Pancreas (tissue), 10 donors: ENCODE measurements around the gene ARL6IP4. TPM values are rescaled to one million over a fixed set of nuclear protein-coding genes. Genes with fewer than 3 reads are reported as not detected.
A peak's percentile ranks its signal among the peaks of the same experiment; 100 is the strongest.
"Not testable (repeated sequence)": the region's sequence is repeated elsewhere in the genome, so short reads cannot be mapped to it uniquely, and the experiment has no call there.

Source experiments
- ATAC-seq, 4 donors: fragments of 200-7000 bp; cut with Tn5 transposase; one replicate each; pipeline versions ENCODE4 v1.8.0 to v1.9.1; 2020; ENCODE audit warnings: mild to moderate bottlenecking in 4 of 4, moderate library complexity in 4 of 4
- DNase-seq, 6 donors: peaks; one replicate each; pipeline ENCODE4 v3.0.0-alpha.2; 2020
- FAIRE-seq: peaks from 2 replicates; lab custom pipeline; 2012; peaks lifted over from hg19 to GRCh38; lab: Jason Lieb, UNC
- H3K27ac ChIP-seq, 4 donors: fragments of 200-600 bp; sonication (generic); 1 replicate in 3 of 4; 2 replicates in 1 of 4; pipeline versions ENCODE4 v1.5.0 to v1.8.0; 2020
- H3K27me3 ChIP-seq, 4 donors: fragments of 200-600 bp; one replicate each; pipeline ENCODE4 v1.8.0; 2021
- H3K36me3 ChIP-seq, 3 donors: fragments of 200-600 bp; sonication (generic) in 1 of 3; one replicate each; pipeline versions ENCODE4 v1.5.0 to v1.8.0; 2020 to 2021
- H3K4me1 ChIP-seq, 3 donors: fragments of 200-600 bp; one replicate each; pipeline ENCODE4 v1.8.0; 2021
- H3K4me3 ChIP-seq, 4 donors: fragments of 200-600 bp; sonication (generic) in 2 of 4; one replicate each; pipeline versions ENCODE4 v1.5.0 to v1.8.0; 2020 to 2021
- H3K9me3 ChIP-seq, 4 donors: fragments of 200-600 bp; one replicate each; pipeline ENCODE4 v1.8.0; 2021
- CTCF ChIP-seq, 4 donors: fragments of 200-600 bp; sonication (generic) in 3 of 4; IDR thresholded peaks; one replicate each; pipeline versions ENCODE4 v1.5.0 to v1.8.0; 2021; ENCODE audit warnings: antibody characterized with exemption in 4 of 4
- WGBS, 2 donors: extraction: QIAGEN DNeasy Blood & Tissue Kit; methylation state at CpG; one replicate each; pipeline ENCODE4 v1.1.7; 2013; 5-methylcytosine and 5-hydroxymethylcytosine counted together
- intact Hi-C, 3 donors: fragments of 100-400 bp; cut with DNase I; formaldehyde crosslinking; loops; one replicate each; pipeline versions ENCODE4 v1.11.1 to v1.14.2; 2022
- polyA plus RNA-seq, 2 donors: library from polyadenylated mRNA; stranded (reverse); fragments of 200-250 nt; gene quantifications; one replicate each; pipeline ENCODE4 v1.2.3, GENCODE V29; 2013
- total RNA-seq, 6 donors: library from RNA; stranded (reverse); fragmentation: NEBNext Ultra II Directional in 4 of 6; extraction: Animal tissue kit (Norgen Biotek cat#: 25700) in 4 of 6; gene quantifications; one replicate each; pipeline versions ENCODE4 v1.2.1 to v1.2.4, GENCODE V29; 2021 to 2023
- donor health status: healthy with polysubstance abuse.
- donor health status: DM: no; HTN: no; CAD: no; lungs with moderate emphysema.
- donor health status: DM: no; HTN: no; CAD: no.
- donor health status: control.
- donor health status: control.
- donor health status: Bipolar disorder and iron deficiency.
- donor health status: DM: yes; HTN: yes; CAD: no.
- donor health status: DM: no; HTN: no; CAD: no.
- donor health status: DM: no; HTN: no; CAD: no.
- donor health status: DM: yes; HTN: yes; CAD: no.

The ARL6IP4 gene
- total and polyA plus RNA-seq, 8 donors = 85.3 to 296 (median 107) TPM

DNA sequence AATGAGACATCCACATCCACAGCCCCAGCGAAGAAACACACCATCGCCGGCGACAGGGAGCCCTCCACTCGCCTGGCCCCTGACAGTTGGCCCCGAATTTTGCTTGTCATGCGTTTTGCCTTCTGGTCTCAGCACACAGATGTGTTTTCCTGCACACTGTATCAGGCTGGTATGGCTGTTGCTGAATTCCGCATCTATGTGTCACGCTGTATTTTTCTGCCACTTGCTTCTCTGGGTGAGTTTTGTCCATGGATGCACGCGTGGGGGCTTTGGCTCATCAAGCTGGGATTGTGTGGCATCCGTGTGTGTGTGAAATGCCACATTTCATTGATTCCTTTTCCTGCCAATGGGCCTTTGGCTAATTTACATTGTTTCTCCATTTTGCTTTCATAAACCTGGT, 26.5 kb downstream of the ARL6IP4 start:
- Histone ChIP-seq H3K9me3 (no peaks in the 10 kb centered on the region), H3K4me1 (no peaks in the 10 kb centered on the region), H3K4me3 (no peak overlapping the region), H3K27ac (no peak overlapping the region), H3K36me3 (peaks cover 0 to 7% (median 4%) of the 10 kb centered on the region in 3 donors), H3K27me3 (no peaks in the 10 kb centered on the region)
- DNase-seq (no peak), FAIRE-seq (no peak), ATAC-seq (no peak)
- WGBS, 2 donors = 82 to 85% methylated on average over 12 of the region's 12 CpGs
- intact Hi-C loops = no loop called here
- no peak for TF ChIP-seq CTCF (IDR thresholded peaks at IDR 0.05)

- Histone ChIP-seq H3K4me1 (no peaks in the 10 kb centered on the region), H3K9me3 (no peaks in the 10 kb centered on the region), H3K27ac (no peak overlapping the region), H3K27me3 (no peaks in the 10 kb centered on the region), H3K4me3 (no peak overlapping the region), H3K36me3 (peaks cover 0 to 4% (median 0%) of the 10 kb centered on the region in 3 donors)
- WGBS, 2 donors = 81 to 85% methylated on average over 1 of the region's 1 CpG
- DNase-seq (no peak), FAIRE-seq (no peak), ATAC-seq (no peak)
- TF ChIP-seq CTCF (IDR thresholded peaks at IDR 0.05) = no peak
- intact Hi-C loops = no loop called here
Measured at GRCh38 chr12:123010110-123010509, 29.6 kb downstream of the ARL6IP4 start.

- intact Hi-C loops = no loop called here
- ATAC-seq (no peak), FAIRE-seq (no peak), DNase-seq (no peak)
- Histone ChIP-seq H3K27ac (no peak overlapping the region), H3K4me3 (no peak overlapping the region), H3K9me3 (no peaks in the 10 kb centered on the region), H3K36me3 (peaks cover 0 to 4% (median 0%) of the 10 kb centered on the region in 3 donors), H3K27me3 (no peaks in the 10 kb centered on the region), H3K4me1 (no peaks in the 10 kb centered on the region)
- 93 to 95% methylated on average over 4 of the region's 4 CpGs for WGBS, 2 donors
- TF ChIP-seq CTCF (IDR thresholded peaks at IDR 0.05) = no peak
Measured at GRCh38 chr12:123010681-123011080, 30.2 kb downstream of the ARL6IP4 start.

DNA sequence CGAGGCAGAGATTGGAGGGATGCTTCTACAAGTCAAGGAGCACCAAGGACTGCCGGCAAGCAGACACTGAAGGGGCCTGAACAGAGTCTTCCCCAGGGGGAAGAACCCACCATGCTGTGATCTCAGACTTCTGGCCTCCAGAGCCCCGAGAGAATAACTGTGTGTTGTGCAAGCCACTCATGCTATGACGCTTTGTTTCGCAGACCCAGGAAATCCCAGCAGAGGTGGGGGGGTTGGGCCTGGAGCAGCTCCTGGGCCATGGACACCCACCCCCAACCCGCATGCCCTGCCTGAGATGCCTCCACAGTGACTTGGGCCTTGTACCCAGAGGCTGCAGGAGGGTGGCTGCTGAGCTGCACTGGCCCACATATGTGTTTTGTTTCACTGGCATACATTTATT, 31.2 kb downstream of the ARL6IP4 start:
- Histone ChIP-seq H3K9me3 (no peaks in the 10 kb centered on the region), H3K4me3 (no peak overlapping the region), H3K27ac (no peak overlapping the region), H3K36me3 (peaks cover 0 to 4% (median 0%) of the 10 kb centered on the region in 3 donors), H3K27me3 (no peaks in the 10 kb centered on the region), H3K4me1 (no peaks in the 10 kb centered on the region)
- 83 to 89% methylated on average over 6 of the region's 6 CpGs for WGBS, 2 donors
- ATAC-seq (no peak), FAIRE-seq (no peak), DNase-seq (peak in 1 of 6 donors; percentile 23)
- no peak for TF ChIP-seq CTCF (IDR thresholded peaks at IDR 0.05)
- intact Hi-C loops = no loop called here

- ATAC-seq = no peak
- no peak for FAIRE-seq
Measured at GRCh38 chr12:123013185-123014095, 33.0 kb downstream of the ARL6IP4 start.

GRCh38 chr12:123014473-123014872, 34.0 kb downstream of the ARL6IP4 start:
- H3K4me3 ChIP-seq, H3K27me3 ChIP-seq, intact Hi-C loops, DNase-seq, FAIRE-seq, ATAC-seq, H3K27ac ChIP-seq, H3K36me3 ChIP-seq, H3K4me1 ChIP-seq, H3K9me3 ChIP-seq: not testable (repeated sequence)
- WGBS, 2 donors = 95 to 98% methylated on average over 4 of the region's 4 CpGs

More at GRCh38 chr12:123013185-123014095, 33.0 kb downstream of the ARL6IP4 start:
- no peak for TF ChIP-seq CTCF (IDR thresholded peaks at IDR 0.05)
- Histone ChIP-seq H3K27ac (no peak overlapping the region), H3K4me1 (no peaks in the 10 kb centered on the region), H3K9me3 (no peaks in the 10 kb centered on the region), H3K27me3 (no peaks in the 10 kb centered on the region), H3K4me3 (no peak overlapping the region), H3K36me3 (peaks cover 0 to 4% (median 0%) of the 10 kb centered on the region in 3 donors)
- WGBS, 2 donors = 94 to 95% methylated on average over 19 of the region's 19 CpGs
- peak in 1 of 6 donors; percentile 48 for DNase-seq
- intact Hi-C loops = no loop called here
